OCI-LY3 (cell line): ENCODE data around the gene SLX9.

Source experiments
- H2AFZ ChIP-seq: fragments of 200-600, 300-600 bp; shearing (Covaris generic); 2 replicates; pipeline ENCODE4 v1.6.0; 2014; ENCODE audit warnings: antibody characterized with exemption, low read depth, low read length
- H3K27ac ChIP-seq: fragments of 200-600, 300-600 bp; sonication (generic); 2 replicates; pipeline ENCODE4 v1.5.1; 2014; ENCODE audit warnings: mild to moderate bottlenecking, low read length, moderate library complexity, mixed read lengths
- H3K27me3 ChIP-seq: fragments of 200-600, 300-600 bp; sonication (generic); 2 replicates; pipeline ENCODE4 v1.6.1; 2014; ENCODE audit warnings: low read depth, low read length, mixed read lengths
- H3K36me3 ChIP-seq: fragments of 200-600, 300-600 bp; sonication (generic); replicated peaks from 2 replicates; pipeline ENCODE3; 2014; ENCODE audit warnings: low read depth, low read length, mixed read lengths
- H3K4me1 ChIP-seq: fragments of 300-600, 200-600 bp; sonication (generic); 2 replicates; pipeline ENCODE4 v1.6.1; 2014; ENCODE audit warnings: low read length, mixed read lengths
- H3K4me2 ChIP-seq: fragments of 200-600, 300-600 bp; sonication (generic); 2 replicates; pipeline ENCODE4 v1.6.1; 2014; ENCODE audit warnings: low read length, mixed read lengths
- H3K4me3 ChIP-seq: fragments of 300-600, 200-600 bp; sonication (generic); 2 replicates; pipeline ENCODE4 v1.5.1; 2014; ENCODE audit warnings: antibody characterized with exemption, mild to moderate bottlenecking, low read length, moderate library complexity
- H3K79me2 ChIP-seq: fragments of 300-600, 200-600 bp; shearing (Covaris generic); 2 replicates; pipeline ENCODE4 v1.6.1; 2014; ENCODE audit warnings: mild to moderate bottlenecking, low read length, mixed read lengths
- H3K9ac ChIP-seq: fragments of 300-600, 200-600 bp; shearing (Covaris generic); 2 replicates; pipeline ENCODE4 v1.6.0; 2014; ENCODE audit warnings: mild to moderate bottlenecking, low read length, moderate library complexity
- H3K9me3 ChIP-seq: fragments of 200-600, 300-600 bp; shearing (Covaris generic); 2 replicates; pipeline ENCODE4 v1.6.1; 2014; ENCODE audit warnings: low read length, mixed read lengths; ENCODE audit not compliant: insufficient read depth
- H4K20me1 ChIP-seq: fragments of 200-600, 300-600 bp; sonication (generic); 2 replicates; pipeline ENCODE4 v1.6.1; 2016; ENCODE audit warnings: low read length, mixed read lengths; ENCODE audit not compliant: insufficient read depth
- CTCF ChIP-seq: fragments of 200-600, 300-600 bp; sonication (generic); IDR thresholded peaks from 2 replicates; pipeline ENCODE4 v1.5.1; 2014; ENCODE audit warnings: antibody characterized with exemption, low read length, low read depth
- EZH2phosphoT487 ChIP-seq: fragments of 200-600 bp; shearing (Covaris generic); IDR thresholded peaks from 2 replicates; pipeline ENCODE4 v1.6.1; 2018; ENCODE audit warnings: antibody characterized with exemption, mixed run types, low read depth

SLX9 gene

GRCh38 chr21:44907225-44907965 is 32.4 kb upstream of the SLX9 start:
- peaks cover 4% of the 10 kb centered on the region for H3K36me3 ChIP-seq
- H3K4me3 ChIP-seq: no peak overlapping the region
- H3K4me2 ChIP-seq: 0 out of 2 replicates have a peak overlapping the region, but pooled peaks have one; percentile 36
- H3K27ac ChIP-seq: no peak overlapping the region
- H4K20me1 ChIP-seq: no peaks in the 10 kb centered on the region
- no peaks in the 10 kb centered on the region for H3K9me3 ChIP-seq
- TF ChIP-seq EZH2phosphoT487: no peak
- no peaks in the 10 kb centered on the region for H3K4me1 ChIP-seq
- H3K27me3 ChIP-seq: no peaks in the 10 kb centered on the region
- no peak overlapping the region for H3K9ac ChIP-seq
- H2AFZ ChIP-seq: no peak overlapping the region
- H3K79me2 ChIP-seq: no peaks in the 10 kb centered on the region

GRCh38 chr21:44907966-44908895 is 31.6 kb upstream of the SLX9 start:
- no peak overlapping the region for H3K4me3 ChIP-seq
- TF ChIP-seq EZH2phosphoT487: no peak
- no peak overlapping the region for H2AFZ ChIP-seq
- H3K27ac ChIP-seq: no peak overlapping the region
- no peaks in the 10 kb centered on the region for H3K79me2 ChIP-seq
- H3K9ac ChIP-seq: no peak overlapping the region
- no peaks in the 10 kb centered on the region for H4K20me1 ChIP-seq
- no peaks in the 10 kb centered on the region for H3K4me1 ChIP-seq
- H3K9me3 ChIP-seq: no peaks in the 10 kb centered on the region
- H3K36me3 ChIP-seq: no peaks in the 10 kb centered on the region
- no peaks in the 10 kb centered on the region for H3K27me3 ChIP-seq
- peak overlapping the region; percentile 36; the same call in 1 of the 2 replicates for H3K4me2 ChIP-seq

- Histone ChIP-seq H3K27me3 (no peaks in the 10 kb centered on the region), H3K27ac (no peak overlapping the region), H3K4me2 (no peak overlapping the region), H3K9ac (no peak overlapping the region), H4K20me1 (no peaks in the 10 kb centered on the region), H3K9me3 (no peaks in the 10 kb centered on the region), H2AFZ (no peak overlapping the region), H3K4me3 (no peak overlapping the region), H3K36me3 (no peaks in the 10 kb centered on the region), H3K4me1 (no peaks in the 10 kb centered on the region), H3K79me2 (no peaks in the 10 kb centered on the region)
- TF ChIP-seq EZH2phosphoT487 (no peak), CTCF (no peak)
These were observed 30.9 kb upstream of the SLX9 start for GRCh38 chr21:44908908-44909307.

- no peak overlapping the region for H2AFZ ChIP-seq
- H3K9ac ChIP-seq: no peak overlapping the region
- H3K36me3 ChIP-seq: no peaks in the 10 kb centered on the region
- H3K4me3 ChIP-seq: no peak overlapping the region
- H3K27me3 ChIP-seq: no peaks in the 10 kb centered on the region
- H3K27ac ChIP-seq: no peak overlapping the region
- TF ChIP-seq EZH2phosphoT487 (no peak), CTCF (no peak)
- no peaks in the 10 kb centered on the region for H3K4me1 ChIP-seq
- H3K79me2 ChIP-seq: no peaks in the 10 kb centered on the region
- H3K9me3 ChIP-seq: no peaks in the 10 kb centered on the region
- no peaks in the 10 kb centered on the region for H4K20me1 ChIP-seq
- no peak overlapping the region for H3K4me2 ChIP-seq
These were observed 30.1 kb upstream of the SLX9 start for GRCh38 chr21:44909719-44910118.
